Suprapubic skin (tissue), 3 donors: ENCODE results near the gene S100A7A.

Experiments used
- POLR2A ChIP-seq, 2 donors: fragments of 450-650 bp; IDR thresholded peaks; one replicate each; pipeline ENCODE4 v1.6.1; 2017; ENCODE audit warnings: antibody characterized with exemption in 2 of 2, mild to moderate bottlenecking in 2 of 2, moderate library complexity in 2 of 2
- TF ChIP-seq, protein P1 (sequence below), 2 donors: fragments of 200-600 bp in 1 of 2; fragments of 450-650 bp in 1 of 2; sonication (generic) in 1 of 2; IDR thresholded peaks; one replicate each; pipeline ENCODE4 v1.5.1; 2016 to 2019; ENCODE audit warnings: antibody characterized with exemption in 2 of 2, mild to moderate bottlenecking in 1 of 2, moderate library complexity in 1 of 2

DNA sequence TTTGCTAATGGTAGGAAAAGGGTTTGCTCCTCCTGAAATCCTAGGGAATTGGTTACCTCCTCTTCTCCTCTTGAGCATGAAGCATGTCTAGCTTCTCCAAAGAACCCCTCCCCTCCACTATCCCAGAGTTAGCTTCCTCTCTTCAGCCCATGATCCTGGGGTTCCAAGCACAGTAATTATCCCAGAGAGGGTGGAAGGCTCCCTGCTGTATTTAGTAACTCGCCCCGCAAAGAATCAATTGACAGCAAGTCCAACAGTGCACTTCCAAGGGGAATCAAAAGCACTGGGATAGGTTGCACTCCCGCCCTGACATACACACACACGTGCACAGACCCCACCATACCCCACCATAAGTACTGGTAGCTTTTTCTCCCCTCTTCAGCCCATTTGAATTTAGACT, 28.5 kb upstream of the S100A7A start:
- TF ChIP-seq, protein P1, sequence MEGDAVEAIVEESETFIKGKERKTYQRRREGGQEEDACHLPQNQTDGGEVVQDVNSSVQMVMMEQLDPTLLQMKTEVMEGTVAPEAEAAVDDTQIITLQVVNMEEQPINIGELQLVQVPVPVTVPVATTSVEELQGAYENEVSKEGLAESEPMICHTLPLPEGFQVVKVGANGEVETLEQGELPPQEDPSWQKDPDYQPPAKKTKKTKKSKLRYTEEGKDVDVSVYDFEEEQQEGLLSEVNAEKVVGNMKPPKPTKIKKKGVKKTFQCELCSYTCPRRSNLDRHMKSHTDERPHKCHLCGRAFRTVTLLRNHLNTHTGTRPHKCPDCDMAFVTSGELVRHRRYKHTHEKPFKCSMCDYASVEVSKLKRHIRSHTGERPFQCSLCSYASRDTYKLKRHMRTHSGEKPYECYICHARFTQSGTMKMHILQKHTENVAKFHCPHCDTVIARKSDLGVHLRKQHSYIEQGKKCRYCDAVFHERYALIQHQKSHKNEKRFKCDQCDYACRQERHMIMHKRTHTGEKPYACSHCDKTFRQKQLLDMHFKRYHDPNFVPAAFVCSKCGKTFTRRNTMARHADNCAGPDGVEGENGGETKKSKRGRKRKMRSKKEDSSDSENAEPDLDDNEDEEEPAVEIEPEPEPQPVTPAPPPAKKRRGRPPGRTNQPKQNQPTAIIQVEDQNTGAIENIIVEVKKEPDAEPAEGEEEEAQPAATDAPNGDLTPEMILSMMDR (IDR thresholded peaks at IDR 0.05) = no peak
- no peak for TF ChIP-seq POLR2A (IDR thresholded peaks at IDR 0.05)
